G401 (cell line): ENCODE measurements around the gene RGS13. TPM values are rescaled to one million over a fixed set of nuclear protein-coding genes. Genes with fewer than 3 reads are reported as not detected.

Source experiments
- DNase-seq: peaks from one replicate; pipeline ENCODE4 v3.0.0-alpha.2; 2015; ENCODE audit warnings: low spot score
- in situ Hi-C: cut with HindIII; loops from 2 replicates; pipeline ENCODE4 v1.10.0; 2016; ENCODE audit warnings: low sequenced_read_pairs, mixed read lengths
- total RNA-seq: library from RNA; depleted of rRNA; stranded (reverse); fragments of >200 nt; shearing (Covaris generic); gene quantifications from 2 replicates; pipeline ENCODE4 v1.2.3, GENCODE V29; 2014; rRNA removed

RGS13 gene
- not detected in 2 replicates for total RNA-seq

- no peak for DNase-seq
- in situ Hi-C loops, result no loop called here
Observed at GRCh38 chr1:192635939-192636338, at the start of gene RGS13. RGS13 (plus strand) TSS chr1:192636147; CDS start chr1:192644335, 8,188 bp downstream.

GRCh38 chr1:192587386-192588266 is 48.3 kb upstream of the RGS13 start:
- in situ Hi-C loops, result no loop called here
- no peak for DNase-seq

GRCh38 chr1:192588546-192588945 is 47.4 kb upstream of the RGS13 start:
- in situ Hi-C loops, result no loop called here
- DNase-seq, result no peak

- no peak for DNase-seq
- in situ Hi-C loops, result no loop called here
Observed at GRCh38 chr1:192589813-192590212, 46.1 kb upstream of the RGS13 start.

GRCh38 chr1:192592517-192592916 is 43.4 kb upstream of the RGS13 start:
- no peak for DNase-seq
- in situ Hi-C loops, result no loop called here

- no peak for DNase-seq
- in situ Hi-C loops, result no loop called here
Observed at GRCh38 chr1:192592981-192593708, 42.8 kb upstream of the RGS13 start.

- in situ Hi-C loops, result no loop called here
- DNase-seq, result no peak
Observed at GRCh38 chr1:192595299-192595698, 40.6 kb upstream of the RGS13 start.

GRCh38 chr1:192598589-192598988 is 37.4 kb upstream of the RGS13 start:
- in situ Hi-C loops, result no loop called here
- DNase-seq, result no peak

GRCh38 chr1:192600275-192600674 is 35.7 kb upstream of the RGS13 start:
- in situ Hi-C loops, result no loop called here
- no peak for DNase-seq

- in situ Hi-C loops, result no loop called here
- DNase-seq, result no peak
Observed at GRCh38 chr1:192601143-192601542, 34.8 kb upstream of the RGS13 start.

GRCh38 chr1:192601567-192601966 is 34.4 kb upstream of the RGS13 start:
- DNase-seq, result no peak
- in situ Hi-C loops, result no loop called here

GRCh38 chr1:192602757-192603156 is 33.2 kb upstream of the RGS13 start:
- no peak for DNase-seq
- in situ Hi-C loops, result no loop called here

- in situ Hi-C loops, result no loop called here
- no peak for DNase-seq
Observed at GRCh38 chr1:192603218-192603787, 32.6 kb upstream of the RGS13 start.

GRCh38 chr1:192604979-192605620 is 30.8 kb upstream of the RGS13 start:
- in situ Hi-C loops, result no loop called here
- DNase-seq, result no peak

GRCh38 chr1:192608671-192609070 is 27.3 kb upstream of the RGS13 start:
- in situ Hi-C loops, result no loop called here
- DNase-seq, result no peak

- DNase-seq, result no peak
- in situ Hi-C loops, result no loop called here
Observed at GRCh38 chr1:192609110-192610079, 26.6 kb upstream of the RGS13 start.

- in situ Hi-C loops, result no loop called here
- DNase-seq, result no peak
Observed at GRCh38 chr1:192610112-192610889, 25.6 kb upstream of the RGS13 start.

GRCh38 chr1:192615055-192615454 is 20.9 kb upstream of the RGS13 start:
- no peak for DNase-seq

More at GRCh38 chr1:192615055-192615454, 20.9 kb upstream of the RGS13 start:
- in situ Hi-C loops, result no loop called here
